GM21367 (cell line): ENCODE measurements around the gene NECAB3.
"Not testable (repeated sequence)": the region's sequence is repeated elsewhere in the genome, so short reads cannot be mapped to it uniquely, and the experiment has no call there.

Source experiments
- ATAC-seq: cut with Tn5 transposase; IDR thresholded peaks from one replicate; pipeline ENCODE4 v1.9.1; 2021; ENCODE audit not compliant: unreplicated experiment

NECAB3 gene

GRCh38 chr20:33674294-33675135 lies at the start of gene NECAB3:
NECAB3 (minus strand) TSS chr20:33674428; CDS start chr20:33674352, 76 bp downstream.
- no peak for ATAC-seq

- ATAC-seq, result no peak
Observed at GRCh38 chr20:33721391-33722140, 47.3 kb upstream of the NECAB3 start.

- ATAC-seq, result peak; percentile 86
Observed at GRCh38 chr20:33719989-33720709, 45.9 kb upstream of the NECAB3 start, which contains the start of gene PXMP4. PXMP4 (minus strand) TSS chr20:33720310; CDS start chr20:33720207, 103 bp downstream.

- ATAC-seq, result no peak
Observed at GRCh38 chr20:33719277-33719988, 45.2 kb upstream of the NECAB3 start.

- no peak for ATAC-seq
Observed at GRCh38 chr20:33716498-33716897, 42.3 kb upstream of the NECAB3 start.

- no peak for ATAC-seq
Observed at GRCh38 chr20:33713865-33714367, 39.7 kb upstream of the NECAB3 start.

- ATAC-seq, result no peak
Observed at GRCh38 chr20:33711446-33711738, 37.2 kb upstream of the NECAB3 start.

GRCh38 chr20:33710681-33711445 lies 36.6 kb upstream of the NECAB3 start:
- no peak for ATAC-seq

GRCh38 chr20:33709905-33710541 lies 35.8 kb upstream of the NECAB3 start:
- no peak for ATAC-seq

GRCh38 chr20:33709398-33709797 lies 35.2 kb upstream of the NECAB3 start:
- no peak for ATAC-seq

- ATAC-seq, result no peak
Observed at GRCh38 chr20:33707668-33708067, 33.4 kb upstream of the NECAB3 start.

- no peak for ATAC-seq
Observed at GRCh38 chr20:33704197-33704924, 30.1 kb upstream of the NECAB3 start.

GRCh38 chr20:33703498-33704137 lies 29.4 kb upstream of the NECAB3 start:
- ATAC-seq, result no peak

- no peak for ATAC-seq
Observed at GRCh38 chr20:33702861-33703260, 28.6 kb upstream of the NECAB3 start.

- no peak for ATAC-seq
Observed at GRCh38 chr20:33701629-33702450, 27.6 kb upstream of the NECAB3 start.

GRCh38 chr20:33700696-33701441 lies 26.6 kb upstream of the NECAB3 start:
- not testable (repeated sequence) for ATAC-seq

- not testable (repeated sequence) for ATAC-seq
Observed at GRCh38 chr20:33698966-33699365, 24.7 kb upstream of the NECAB3 start.
